Type B pancreatic cell (in vitro differentiated cells): ENCODE data around the gene WDR6. TPM values are rescaled to one million over a fixed set of nuclear protein-coding genes. Genes with fewer than 3 reads are reported as not detected.

Experiments used
- DNase-seq: peaks from one replicate; pipeline ENCODE4 v3.0.0; 2021; ENCODE audit warnings: mixed read lengths; ENCODE audit not compliant: unreplicated experiment; ENCODE audit errors: extremely low spot score
- H3K27ac Mint-ChIP-seq: 2 replicates; pipeline ENCODE4 v1.8.0; 2021; ENCODE audit warnings: mild to moderate bottlenecking, mixed read lengths
- H3K27me3 Mint-ChIP-seq: 2 replicates; pipeline ENCODE4 v1.8.0; 2021; ENCODE audit warnings: mixed read lengths
- H3K36me3 Mint-ChIP-seq: 2 replicates; pipeline ENCODE4 v1.8.0; 2021; ENCODE audit warnings: mixed read lengths
- H3K4me1 Mint-ChIP-seq: one replicate; pipeline ENCODE4 v1.8.0; 2021; ENCODE audit warnings: mixed read lengths; ENCODE audit not compliant: unreplicated experiment
- H3K4me3 Mint-ChIP-seq: 2 replicates; pipeline ENCODE4 v1.8.0; 2021; ENCODE audit warnings: mild to moderate bottlenecking, mixed read lengths
- H3K9me3 Mint-ChIP-seq: 2 replicates; pipeline ENCODE4 v1.8.0; 2021; ENCODE audit warnings: mixed read lengths
- CTCF ChIP-seq: fragments of 200-600 bp; sonication (generic); conservative IDR thresholded peaks from 2 replicates; pipeline ENCODE4 v1.5.0; 2021; ENCODE audit warnings: antibody characterized with exemption, mild to moderate bottlenecking
- total RNA-seq: library from RNA; stranded (reverse); gene quantifications from 2 replicates; pipeline ENCODE4 v1.2.1, GENCODE V29; 2021; ENCODE audit warnings: low replicate concordance

WDR6 gene
- total RNA-seq, 1 donor from 2014 or later = 334 TPM

- H3K27me3 Mint-ChIP-seq = no peaks in the 10 kb centered on the region
These were observed 13.4 kb upstream of the WDR6 start for GRCh38 chr3:48993834-48994233.

GRCh38 chr3:48996640-48997039 is 10.6 kb upstream of the WDR6 start:
- H3K4me3 Mint-ChIP-seq = no peak overlapping the region
- no peaks in the 10 kb centered on the region for H3K27me3 Mint-ChIP-seq
- no peaks in the 10 kb centered on the region for H3K36me3 Mint-ChIP-seq
- peaks cover 10% of the 10 kb centered on the region for H3K4me1 Mint-ChIP-seq
- H3K9me3 Mint-ChIP-seq = no peaks in the 10 kb centered on the region
- DNase-seq = no peak
- no peak overlapping the region for H3K27ac Mint-ChIP-seq
- TF ChIP-seq CTCF = no peak

More at GRCh38 chr3:48993834-48994233, 13.4 kb upstream of the WDR6 start:
- H3K36me3 Mint-ChIP-seq = no peaks in the 10 kb centered on the region
- DNase-seq = no peak
- no peaks in the 10 kb centered on the region for H3K9me3 Mint-ChIP-seq
- TF ChIP-seq CTCF = no peak
- no peak overlapping the region for H3K27ac Mint-ChIP-seq
- no peak overlapping the region for H3K4me3 Mint-ChIP-seq
- peaks cover 24% of the 10 kb centered on the region for H3K4me1 Mint-ChIP-seq

DNA sequence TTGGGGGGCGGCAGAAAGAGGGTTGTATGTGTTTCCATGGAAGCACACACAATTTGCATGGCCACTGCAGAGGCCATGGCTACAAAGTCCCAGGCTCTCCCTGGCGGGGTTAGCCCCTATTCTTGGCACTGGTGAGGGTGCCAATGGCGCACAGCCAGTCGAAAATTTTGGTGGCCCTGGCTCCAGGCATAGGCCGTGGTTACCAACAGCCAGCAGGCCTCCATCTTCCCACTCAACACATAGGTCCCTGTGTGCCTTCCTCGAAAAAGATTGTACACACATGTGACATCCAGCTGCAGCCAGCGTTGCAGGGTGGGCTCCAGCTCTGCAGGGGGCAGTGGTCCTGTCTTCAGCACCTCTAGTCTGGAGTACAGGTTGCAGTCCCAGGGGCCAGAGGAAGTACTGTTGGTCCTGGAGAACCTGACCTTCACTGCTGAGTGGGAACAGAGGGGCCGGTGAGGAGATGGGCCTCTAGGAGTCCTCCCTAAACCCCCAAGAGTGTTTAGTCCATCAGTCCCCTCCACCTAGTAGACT is 10.0 kb upstream of the WDR6 start:
- no peak for DNase-seq
- TF ChIP-seq CTCF = no peak
- Mint-ChIP-seq H3K4me1 (peaks cover 6% of the 10 kb centered on the region), H3K36me3 (no peaks in the 10 kb centered on the region), H3K4me3 (no peak overlapping the region), H3K27me3 (no peaks in the 10 kb centered on the region), H3K27ac (no peak overlapping the region), H3K9me3 (no peaks in the 10 kb centered on the region)

- peaks cover 6% of the 10 kb centered on the region for H3K4me1 Mint-ChIP-seq
- H3K36me3 Mint-ChIP-seq = no peaks in the 10 kb centered on the region
- H3K27ac Mint-ChIP-seq = no peak overlapping the region
- no peak overlapping the region for H3K4me3 Mint-ChIP-seq
- DNase-seq = no peak
- H3K9me3 Mint-ChIP-seq = no peaks in the 10 kb centered on the region
- TF ChIP-seq CTCF = no peak
- H3K27me3 Mint-ChIP-seq = no peaks in the 10 kb centered on the region
These were observed 9.2 kb upstream of the WDR6 start for GRCh38 chr3:48997714-48998637.

- DNase-seq = no peak
- H3K4me1 Mint-ChIP-seq = peaks cover 6% of the 10 kb centered on the region
- TF ChIP-seq CTCF = no peak
- H3K9me3 Mint-ChIP-seq = no peaks in the 10 kb centered on the region
- H3K27ac Mint-ChIP-seq = peak overlapping the region; percentile 83
- H3K36me3 Mint-ChIP-seq = no peaks in the 10 kb centered on the region
- H3K4me3 Mint-ChIP-seq = no peak overlapping the region
- H3K27me3 Mint-ChIP-seq = no peaks in the 10 kb centered on the region
These were observed 7.9 kb upstream of the WDR6 start for GRCh38 chr3:48999085-48999858.
